ENCODE data around the gene RPS6KA5. TPM values are rescaled to one million over a fixed set of nuclear protein-coding genes. Genes with fewer than 3 reads are reported as not detected.
"Not testable (repeated sequence)": the region's sequence is repeated elsewhere in the genome, so short reads cannot be mapped to it uniquely, and the experiment has no call there.

Gene RPS6KA5
- polyA plus RNA-seq, 5 donors = 3.2 to 10.2 (median 8.8) TPM

DNA sequence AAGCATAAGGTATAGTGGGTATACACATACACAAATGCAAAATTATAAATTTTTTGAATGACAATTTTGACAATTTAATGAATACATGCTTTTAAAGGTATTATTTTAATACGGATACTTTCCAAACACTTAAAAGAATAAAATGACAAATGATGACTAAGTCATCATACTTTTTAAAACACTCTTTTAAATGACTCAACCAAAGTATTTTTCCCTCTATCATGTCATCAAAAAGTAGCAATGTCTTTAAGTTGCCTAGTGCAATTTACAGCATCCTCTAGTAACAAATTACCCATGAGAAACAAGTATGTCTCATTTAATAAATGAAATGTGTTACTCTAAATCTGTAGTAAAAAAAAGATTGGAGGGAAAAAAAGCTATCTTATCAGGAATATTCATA is 73.3 kb downstream of the RPS6KA5 start:
- DNase-seq = no peak

DNA sequence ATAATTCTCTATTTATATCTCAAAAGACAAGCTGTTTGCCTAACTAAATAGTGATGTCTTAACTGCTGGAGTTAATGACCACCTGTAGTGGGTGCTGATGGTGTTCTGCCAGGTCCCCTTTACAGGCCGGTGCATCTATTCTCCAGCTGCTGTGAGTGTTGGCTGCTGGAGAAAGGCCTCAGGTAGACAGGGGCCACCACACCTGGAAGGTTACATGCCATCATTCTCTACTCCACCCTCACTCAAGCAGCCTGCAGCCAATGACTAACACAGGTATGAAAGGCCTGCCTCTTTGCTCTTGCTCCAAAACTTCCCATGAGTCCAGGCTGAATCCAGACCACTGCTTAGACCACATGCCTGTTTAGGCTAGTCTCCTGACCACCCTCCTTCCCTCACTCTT is 73.9 kb downstream of the RPS6KA5 start:
- DNase-seq = no peak

DNA sequence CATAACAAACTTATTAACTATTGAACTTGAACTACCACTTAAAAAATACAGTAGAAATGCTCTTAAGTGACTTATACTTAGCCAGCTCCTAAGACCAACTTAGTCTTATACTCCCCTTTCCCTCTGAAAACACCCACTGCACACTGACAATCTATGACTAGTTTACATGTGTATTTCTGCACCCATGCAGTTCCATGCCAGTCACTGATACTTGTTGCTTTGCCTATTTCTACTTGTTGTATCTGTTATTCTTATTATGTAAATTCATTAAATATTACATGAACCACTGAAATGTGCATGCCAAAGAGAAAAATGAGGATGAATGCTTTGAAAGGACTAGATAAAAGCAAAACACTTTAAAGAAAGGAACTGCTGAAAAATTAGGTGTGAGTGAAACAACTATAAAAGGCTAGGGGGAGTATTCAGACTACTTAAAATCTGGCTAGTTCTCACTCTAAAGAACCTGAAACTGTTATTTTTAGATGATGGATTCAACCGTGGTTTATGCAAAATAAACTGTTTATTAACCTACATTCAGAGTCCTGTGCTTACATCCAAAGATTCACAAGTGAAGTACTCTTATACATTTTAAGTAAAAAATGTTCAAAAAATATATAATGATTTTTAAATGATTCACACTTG is 74.7 kb downstream of the RPS6KA5 start:
- DNase-seq = no peak

DNA sequence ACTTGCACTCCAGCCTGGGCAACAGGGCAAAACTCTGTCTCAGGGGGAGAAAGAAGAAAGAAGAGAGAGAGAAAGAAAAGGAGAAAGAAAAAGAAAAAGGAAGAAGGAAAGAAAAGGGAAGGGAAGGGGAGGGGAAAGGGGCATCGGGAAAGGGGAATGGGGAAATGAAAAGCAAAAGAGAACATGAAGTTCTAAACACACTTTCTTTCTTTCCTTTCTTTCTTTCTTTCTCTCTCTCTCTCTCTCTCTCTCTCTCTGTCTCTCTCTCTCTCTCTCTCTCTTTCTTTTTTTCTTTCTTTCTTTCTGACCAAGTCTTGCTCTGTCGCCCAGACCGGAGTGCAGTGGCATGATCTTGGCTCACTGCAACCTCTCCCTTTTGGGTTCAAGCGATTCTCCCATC is 76.9 kb downstream of the RPS6KA5 start:
- DNase-seq = no peak

DNA sequence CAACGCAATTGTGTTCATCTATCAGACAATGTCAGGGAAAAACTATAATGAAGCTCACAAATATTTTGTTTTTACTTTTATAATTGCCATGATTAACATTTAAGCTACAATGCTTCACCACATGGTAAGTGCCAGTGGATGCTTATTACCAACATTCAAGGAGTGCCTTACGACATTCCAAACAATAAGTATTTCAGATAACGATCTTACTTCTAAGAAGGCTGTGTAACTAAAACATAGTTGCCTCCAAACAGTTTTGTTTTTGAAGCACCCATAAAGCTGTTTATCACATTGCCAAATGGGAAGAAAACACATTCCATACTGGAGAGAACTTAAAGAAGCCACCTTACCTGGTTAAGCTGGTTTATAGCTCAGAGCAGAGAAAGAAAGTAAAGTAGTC is 78.8 kb downstream of the RPS6KA5 start:
- DNase-seq = no peak

DNA sequence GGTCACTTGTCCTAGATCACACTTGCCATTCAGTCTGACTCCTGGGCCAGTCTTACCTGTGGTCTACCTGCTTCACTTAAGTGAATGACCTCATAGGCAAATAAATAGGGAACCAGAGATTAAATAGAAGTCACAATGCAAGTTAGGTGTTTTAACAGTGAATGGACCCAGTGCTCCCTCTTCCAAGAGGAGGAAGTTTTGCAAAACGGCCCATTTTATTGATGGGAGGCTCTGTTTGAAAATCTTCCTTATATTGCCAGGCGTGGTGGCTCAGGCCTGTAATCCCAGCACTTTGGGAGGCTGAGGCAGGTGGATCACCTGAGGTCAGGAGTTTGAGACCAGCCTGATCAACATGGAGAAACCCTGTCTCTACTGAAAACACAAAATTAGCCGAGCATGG is 79.8 kb downstream of the RPS6KA5 start:
- not testable (repeated sequence) for DNase-seq

DNA sequence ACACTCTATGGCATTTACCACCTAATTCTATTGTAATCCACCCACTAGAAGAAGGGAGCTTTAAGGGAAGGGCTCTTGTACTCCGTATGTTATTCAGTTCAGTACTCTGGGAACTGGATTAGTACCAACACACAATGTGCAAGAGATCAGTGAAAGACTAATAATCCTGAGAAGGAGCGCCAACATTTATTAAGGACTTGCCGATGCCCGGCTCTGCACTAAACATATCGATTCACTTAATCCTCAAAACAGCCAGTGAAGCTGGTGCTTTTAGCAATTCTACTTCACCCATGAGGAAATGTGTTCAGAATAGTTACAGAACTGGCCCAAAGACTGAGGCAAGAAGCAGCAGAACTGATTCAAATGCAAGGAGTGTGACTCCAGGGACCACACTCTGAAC is 80.9 kb downstream of the RPS6KA5 start:
- no peak for DNase-seq

DNA sequence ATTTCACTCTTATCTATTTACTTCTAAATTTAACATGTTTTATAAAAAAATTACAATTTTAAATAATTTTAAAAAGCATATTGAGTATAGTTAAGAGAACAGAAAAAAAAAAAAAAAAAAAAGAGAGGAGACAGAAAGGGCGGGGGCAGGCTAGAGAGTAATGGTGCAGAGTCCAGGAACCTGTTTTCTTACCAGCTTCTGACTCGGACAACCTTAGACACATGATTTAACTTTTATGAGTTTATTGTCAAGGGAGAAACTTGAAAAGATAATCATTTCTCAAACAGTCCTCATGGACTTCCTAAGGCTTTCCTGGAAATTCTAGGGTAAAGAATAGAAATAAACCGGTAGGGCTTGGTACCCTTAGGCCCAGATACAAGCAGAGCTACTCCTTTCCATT is 84.3 kb downstream of the RPS6KA5 start:
- DNase-seq = no peak

DNA sequence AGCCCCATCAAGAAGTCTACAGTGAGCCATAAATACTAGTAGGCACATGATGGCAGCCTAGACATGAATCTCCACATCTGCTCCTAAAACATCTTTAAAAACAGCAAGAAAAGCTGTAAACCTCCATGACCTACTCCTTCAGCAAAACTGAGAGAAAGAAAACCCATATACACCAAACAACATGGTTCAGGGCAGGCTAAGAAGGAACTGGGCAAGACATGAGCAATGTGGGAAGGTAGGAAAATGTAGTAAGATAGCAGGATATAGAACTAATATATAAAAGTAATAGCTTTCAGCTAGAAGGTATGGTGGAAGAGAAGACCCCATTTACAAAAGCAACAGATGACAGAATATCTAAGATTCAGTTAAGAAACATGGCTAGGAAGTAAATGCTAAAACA is 88.8 kb downstream of the RPS6KA5 start:
- no peak for DNase-seq

DNA sequence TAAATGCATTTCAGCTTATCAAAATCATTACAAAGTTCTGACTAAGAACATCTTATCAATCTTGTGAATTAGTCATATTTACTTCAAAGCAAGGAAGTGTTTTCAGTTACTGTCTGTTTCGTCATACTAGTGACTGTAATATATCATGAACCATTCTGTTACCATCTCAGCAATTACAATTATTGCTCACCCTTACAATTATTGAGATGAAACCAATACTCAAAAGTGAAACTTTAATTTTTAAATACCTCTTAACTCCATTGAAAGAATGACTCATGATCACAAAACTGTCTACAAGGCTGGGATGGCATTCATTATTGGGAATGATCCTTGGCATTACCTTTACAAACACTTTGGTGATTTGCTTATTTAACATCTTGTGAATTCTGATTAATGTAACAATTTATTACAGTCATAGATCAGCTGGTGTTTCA is 90.3 kb downstream of the RPS6KA5 start:
- DNase-seq = no peak

DNA sequence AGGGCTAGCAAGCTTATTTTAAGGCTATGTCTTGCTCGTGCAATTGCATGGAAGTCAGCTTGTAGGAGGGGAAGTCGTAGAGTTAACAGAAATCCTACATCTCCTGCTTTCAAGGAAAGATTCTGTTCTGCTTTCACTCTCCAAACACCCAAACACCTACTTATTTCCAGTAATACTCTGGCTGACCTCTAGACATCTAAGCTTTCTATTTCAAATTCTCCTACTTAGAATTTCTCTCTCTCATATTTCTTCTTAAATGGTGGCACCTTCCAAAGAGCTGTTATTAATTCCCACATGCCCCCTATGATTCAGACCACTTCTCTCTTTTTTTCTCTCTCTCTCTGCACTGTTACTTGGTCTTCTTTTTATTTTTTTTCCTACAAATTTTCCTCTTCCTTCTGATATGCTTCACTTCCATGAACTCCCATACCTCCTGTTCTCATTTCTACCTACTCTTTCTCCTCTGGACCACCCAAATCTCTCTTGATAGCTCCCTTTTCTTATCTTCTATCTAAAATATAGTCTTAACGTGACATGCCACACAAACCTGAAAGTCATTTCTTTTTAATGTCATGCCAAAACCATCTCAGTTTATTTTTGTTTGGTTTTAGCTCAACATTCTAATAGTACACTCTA is 90.8 kb downstream of the RPS6KA5 start:
- peak; percentile 69 to 76 for DNase-seq

DNA sequence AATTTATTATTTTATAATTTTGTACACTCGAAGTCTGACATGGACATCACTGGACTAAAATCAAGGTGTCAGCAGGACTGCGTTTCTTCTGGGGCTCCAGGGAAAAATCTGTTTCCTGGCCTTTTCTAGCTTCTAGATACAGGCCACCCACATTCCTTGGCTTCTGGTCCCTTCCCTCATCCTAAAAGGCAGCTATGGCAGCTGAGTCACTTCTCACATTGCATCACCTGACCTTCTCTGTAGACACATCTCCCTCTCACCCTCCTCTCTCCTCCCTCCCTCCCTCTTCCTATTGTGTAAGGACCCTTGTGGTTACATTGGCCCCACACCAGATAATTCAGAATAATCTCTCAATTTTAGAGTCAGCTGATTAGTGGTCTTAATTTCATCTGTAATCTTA is 92.4 kb downstream of the RPS6KA5 start:
- DNase-seq = no peak

DNA sequence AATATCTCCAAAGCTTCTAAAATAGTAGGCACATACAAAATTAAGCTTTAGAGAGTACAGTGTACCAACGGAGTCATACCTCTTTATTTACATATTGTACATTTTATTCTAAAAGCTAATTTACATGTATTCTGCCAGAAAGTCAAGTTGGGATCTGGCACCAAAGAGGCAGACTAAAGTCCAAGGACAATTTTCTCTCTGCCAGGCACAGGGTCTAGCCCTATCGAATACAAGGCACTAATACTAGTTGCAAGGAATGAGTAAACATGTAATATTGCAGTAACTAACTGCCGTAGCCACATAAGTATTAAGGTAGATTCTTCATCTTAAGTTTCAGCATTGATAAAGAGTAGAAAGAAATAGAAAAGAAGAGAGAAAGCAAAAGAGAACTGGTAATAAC is 93.9 kb downstream of the RPS6KA5 start:
- no peak for DNase-seq

DNA sequence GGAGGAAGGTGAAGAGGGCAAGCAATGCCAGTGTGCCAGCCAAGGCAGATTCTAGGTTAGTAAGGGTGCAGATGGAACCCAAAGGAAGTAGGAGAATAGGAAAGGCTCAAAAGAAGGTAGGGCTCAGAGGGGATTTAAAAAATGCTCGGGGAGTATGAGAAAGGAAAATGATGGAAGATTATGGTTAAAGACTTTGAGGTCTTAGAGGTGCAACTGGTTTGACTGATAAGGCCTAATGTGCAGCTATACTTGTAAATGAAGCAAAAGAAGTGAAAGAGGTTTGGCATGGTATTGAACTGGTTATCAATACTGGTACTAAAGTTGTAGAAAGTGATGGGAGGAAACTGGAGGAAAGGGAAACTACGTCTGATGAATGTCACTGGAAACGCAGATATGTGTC is 94.7 kb downstream of the RPS6KA5 start:
- no peak for DNase-seq

DNA sequence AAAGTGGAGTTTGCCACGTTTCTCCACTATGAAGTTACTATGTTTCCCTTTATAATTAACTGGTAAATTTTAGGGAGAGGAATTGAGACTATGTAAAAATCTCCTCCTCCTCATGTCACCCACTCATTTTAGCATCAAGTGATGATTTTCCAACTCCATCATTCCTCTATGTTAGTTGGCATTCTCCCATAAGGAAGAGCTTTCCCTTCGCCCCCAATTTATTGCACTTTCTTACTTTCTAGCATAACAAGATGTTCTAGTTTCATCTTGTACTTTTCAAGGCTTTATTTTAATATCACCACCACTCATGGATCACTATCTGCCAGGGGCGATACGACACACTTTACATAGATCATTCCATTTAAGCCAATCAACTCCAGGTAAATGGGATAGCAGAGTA is 97.1 kb downstream of the RPS6KA5 start:
- DNase-seq = no peak

DNA sequence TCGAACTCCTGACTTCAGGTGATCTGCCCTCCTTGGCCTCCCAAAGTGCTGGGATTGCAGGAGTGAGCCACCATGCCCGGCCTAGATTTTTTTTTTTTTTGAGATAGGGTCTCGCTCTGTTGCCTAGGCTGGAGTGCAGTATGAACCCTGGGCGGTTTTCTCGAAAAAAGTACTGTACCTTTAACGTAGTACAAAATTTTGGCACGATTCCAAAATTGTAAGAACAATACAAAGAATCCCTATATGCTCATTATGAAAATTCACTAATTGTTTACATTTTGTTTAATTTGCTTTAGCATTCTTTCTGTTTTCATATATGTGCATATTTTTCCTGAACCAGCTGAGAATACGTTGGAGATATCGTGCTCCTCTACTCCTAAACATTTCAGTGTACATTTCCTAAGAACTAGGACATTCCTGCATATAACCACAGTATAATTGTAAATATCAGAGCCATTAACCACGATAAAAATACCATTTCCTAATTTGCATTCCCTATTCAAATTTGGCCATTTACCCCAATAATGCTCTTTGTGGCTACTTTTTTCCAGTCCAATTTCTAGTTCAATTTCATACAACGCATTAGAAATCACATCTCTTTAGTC is 97.8 kb downstream of the RPS6KA5 start:
- DNase-seq = no peak

DNA sequence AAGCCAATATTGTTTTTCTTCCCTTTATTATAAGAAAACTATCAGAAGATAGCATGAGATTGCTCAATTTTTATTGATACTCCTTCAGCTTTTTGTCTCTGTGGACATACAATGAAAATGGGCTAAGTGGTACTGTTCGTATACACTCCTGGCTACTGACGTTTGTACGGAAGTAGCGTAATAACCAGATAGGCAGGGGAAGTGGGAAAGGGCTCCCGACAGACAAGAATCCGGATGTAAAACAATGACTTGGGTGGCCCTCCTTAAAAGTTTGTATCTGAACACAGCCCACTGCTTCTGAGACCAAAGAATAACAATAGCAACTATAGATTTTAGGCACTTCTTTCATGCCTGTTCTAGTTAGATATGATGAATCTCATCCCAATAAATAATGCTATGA is 99.6 kb downstream of the RPS6KA5 start:
- DNase-seq = no peak

DNA sequence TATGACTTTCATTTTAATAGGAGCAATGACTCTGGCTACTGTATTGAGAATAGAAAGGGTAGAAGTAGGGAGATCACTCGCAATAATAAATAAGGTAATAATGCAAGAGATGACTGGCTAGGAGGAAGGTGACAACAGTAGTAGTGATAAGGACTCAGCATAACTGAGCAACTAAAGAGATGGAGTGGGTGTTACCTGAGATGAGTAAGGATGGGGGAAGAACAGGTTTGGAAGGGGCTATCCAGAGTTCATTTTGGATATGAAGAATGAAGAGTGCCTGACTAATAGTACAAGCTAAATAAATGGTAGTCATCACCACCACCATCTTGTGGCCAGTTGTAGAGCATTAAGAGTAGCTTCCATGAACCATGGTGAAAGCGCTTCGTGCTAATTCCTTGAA is 101.1 kb downstream of the RPS6KA5 start:
- no peak for DNase-seq

DNA sequence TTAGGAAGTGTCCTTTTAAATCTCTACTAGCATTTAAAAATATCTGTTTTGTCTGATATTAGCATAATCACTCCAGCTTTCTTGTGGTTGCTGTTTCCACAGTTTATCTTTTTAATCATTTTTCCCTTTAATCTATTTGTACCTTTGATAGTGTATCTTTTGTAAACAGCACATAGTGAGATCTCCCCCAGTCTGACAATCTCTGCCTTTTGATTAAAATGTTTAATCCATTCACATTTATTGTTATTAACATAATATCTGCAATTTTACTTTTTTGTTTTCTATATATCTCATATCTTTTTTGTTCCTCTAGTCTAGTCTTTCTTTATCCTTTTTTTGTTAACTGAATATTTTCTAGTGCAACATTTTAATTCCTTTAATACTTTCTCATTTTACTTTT is 104.2 kb downstream of the RPS6KA5 start:
- no peak for DNase-seq

DNA sequence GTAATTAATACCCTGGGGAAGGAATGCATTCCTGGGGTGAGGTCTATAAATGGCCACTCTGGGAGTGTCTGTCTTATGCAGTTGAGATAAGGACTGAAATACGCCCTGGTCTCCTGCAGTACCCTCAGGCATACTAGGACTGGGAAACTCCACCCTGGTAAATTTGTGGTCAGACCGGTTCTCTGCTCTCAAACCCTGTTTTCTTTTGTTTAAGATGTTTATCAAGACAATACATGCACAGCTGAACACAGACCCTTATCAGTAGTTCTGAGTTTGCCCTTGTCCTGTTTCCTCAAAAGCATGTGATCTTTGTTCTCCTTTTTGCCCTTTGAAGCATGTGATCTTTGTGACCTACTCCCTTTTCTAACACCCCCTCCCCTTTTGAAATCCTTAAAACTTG is 106.8 kb downstream of the RPS6KA5 start:
- not testable (repeated sequence) for DNase-seq

DNA sequence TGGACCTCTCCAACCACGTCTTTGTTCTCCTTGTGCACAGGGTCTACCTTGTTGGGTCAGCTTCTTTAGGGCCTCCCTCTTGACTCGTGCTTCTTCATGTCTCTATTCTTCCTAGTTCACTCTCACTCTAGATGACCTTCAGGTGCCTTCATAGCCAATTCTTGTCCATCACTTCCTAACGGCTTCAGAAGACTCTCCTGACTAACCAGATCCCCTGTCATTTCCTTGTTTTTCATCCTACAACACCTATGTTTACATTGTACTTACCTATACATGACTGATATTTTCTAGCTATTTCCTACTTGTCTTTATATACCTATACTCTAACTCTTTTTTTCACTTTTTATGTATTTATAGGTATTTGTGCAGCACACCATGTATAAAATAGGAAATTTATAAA is 117.1 kb downstream of the RPS6KA5 start:
- no peak for DNase-seq

DNA sequence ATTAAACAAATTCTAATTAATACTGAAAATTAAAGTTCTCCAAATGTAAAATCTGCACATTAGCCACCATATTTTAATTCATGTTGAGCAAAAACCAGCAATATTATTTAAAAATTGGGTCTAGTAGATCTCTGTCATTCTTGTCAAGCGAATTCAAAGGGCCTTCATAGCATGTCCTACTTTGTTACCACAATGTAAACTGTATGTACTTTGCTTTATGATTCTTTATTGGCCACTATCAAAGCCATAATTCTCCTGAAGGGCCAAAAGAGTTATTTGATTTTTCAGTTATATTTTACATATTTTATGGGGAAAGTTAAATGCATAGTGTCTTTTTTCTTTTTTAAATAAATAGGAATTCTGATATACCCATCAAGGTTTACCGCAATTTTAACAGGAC is 117.9 kb downstream of the RPS6KA5 start:
- no peak for DNase-seq

DNA sequence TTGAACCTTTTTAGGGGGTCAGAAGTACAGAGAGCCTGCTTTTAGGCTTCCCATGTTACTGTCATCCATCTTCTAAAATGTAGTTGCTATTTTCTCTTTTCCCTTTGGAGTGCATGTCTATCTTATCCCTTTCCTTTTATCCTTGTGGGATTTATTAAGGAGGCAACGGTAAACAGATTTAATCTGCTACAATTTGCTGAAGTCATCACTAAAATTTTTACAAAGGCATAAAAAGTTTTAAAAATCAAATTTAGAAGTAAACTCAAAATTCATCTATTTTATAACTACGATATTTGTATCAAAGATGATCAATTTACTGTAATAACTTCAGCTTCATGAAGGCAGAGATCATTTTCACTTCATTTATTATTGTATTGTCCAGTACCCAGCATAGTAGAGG is 118.7 kb downstream of the RPS6KA5 start:
- DNase-seq = no peak

Data from right lung (tissue), 5 donors.